ENCODE data around the gene IFT57.

- no peak for TF ChIP-seq POLR2AphosphoS5 (IDR thresholded peaks at IDR 0.05; ENCODE audit: low read length)
- TF ChIP-seq CTCF (IDR thresholded peaks at IDR 0.05 in 2 of 3, conservative IDR thresholded peaks at IDR 0.05 in 1 of 3; ENCODE audit: control insufficient read depth in 2 of 3, extremely low read depth in 1 of 3, insufficient read depth in 1 of 3, low read depth in 3 of 3, low read length in 3 of 3), result no peak
- no peak for TF ChIP-seq NFIC (IDR thresholded peaks at IDR 0.05; ENCODE audit: low read depth, low read length)
- no peak for TF ChIP-seq ATF3 (IDR thresholded peaks at IDR 0.05; ENCODE audit: borderline replicate concordance, extremely low read depth, low read depth, low read length)
- TF ChIP-seq TAF1 (IDR thresholded peaks at IDR 0.05; ENCODE audit: borderline replicate concordance, low read depth, low read length), result no peak
- TF ChIP-seq ATF2 (IDR thresholded peaks at IDR 0.05; ENCODE audit: low read length), result no peak
- TF ChIP-seq ZNF384 (IDR thresholded peaks at IDR 0.05; ENCODE audit: borderline replicate concordance, low read depth, low read length), result no peak
- no peak for TF ChIP-seq SMAD1 (IDR thresholded peaks at IDR 0.05; ENCODE audit: low read depth, partially characterized antibody)
- TF ChIP-seq NR2C1 (IDR thresholded peaks at IDR 0.05), result no peak
Measured at GRCh38 chr3:108183971-108184370, 38.3 kb downstream of the IFT57 start.
